Fibroblast of peridontal ligament (primary cell): ENCODE results near the gene CREM.
A peak's percentile ranks its signal among the peaks of the same experiment; 100 is the strongest.
"Not testable (repeated sequence)": the region's sequence is repeated elsewhere in the genome, so short reads cannot be mapped to it uniquely, and the experiment has no call there.

ENCODE experiments used
- DNase-seq: peaks from one replicate; pipeline ENCODE4 v3.0.0-alpha.2; 2010; ENCODE audit errors: extremely low read depth

Gene CREM

DNA sequence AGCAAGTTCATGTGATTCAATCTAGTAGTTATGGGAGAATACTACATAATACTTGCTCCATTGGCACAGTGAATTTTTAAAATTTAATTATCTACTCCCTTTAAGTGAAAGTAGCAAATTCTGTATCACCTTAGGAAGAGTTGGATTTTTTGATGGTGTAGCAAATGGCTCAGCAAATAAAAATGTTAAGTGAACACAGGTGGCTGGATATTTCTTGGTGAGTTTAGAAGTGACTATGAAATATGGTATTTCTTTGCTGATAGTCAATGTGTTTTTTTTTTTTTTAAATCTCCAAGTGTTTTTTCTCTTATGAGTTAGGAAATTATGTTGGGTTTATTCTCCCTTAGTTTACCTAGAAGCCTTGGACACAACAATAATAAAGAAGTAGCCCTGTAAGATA, 67.8 kb downstream of the CREM start:
- no peak for DNase-seq

DNA sequence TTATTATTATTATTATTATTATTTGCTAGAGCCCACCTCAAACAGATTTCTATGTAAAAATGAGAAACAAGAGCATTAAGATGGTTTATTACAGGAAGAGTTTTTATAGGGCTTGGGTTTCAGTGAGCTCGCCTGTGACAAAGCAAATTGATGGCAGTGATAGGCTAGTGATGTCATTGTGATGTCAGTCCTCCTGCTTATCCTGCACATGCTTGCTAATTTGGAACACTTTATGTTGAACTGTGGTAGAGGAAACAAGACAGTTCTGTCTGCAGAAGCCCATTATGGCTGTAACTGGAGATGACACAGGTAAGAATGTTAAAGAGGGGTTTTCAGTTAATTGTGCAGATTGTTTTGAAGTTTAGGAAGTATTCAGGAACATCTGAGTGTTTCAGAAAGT, 68.3 kb downstream of the CREM start:
- DNase-seq: peak; percentile 74

DNA sequence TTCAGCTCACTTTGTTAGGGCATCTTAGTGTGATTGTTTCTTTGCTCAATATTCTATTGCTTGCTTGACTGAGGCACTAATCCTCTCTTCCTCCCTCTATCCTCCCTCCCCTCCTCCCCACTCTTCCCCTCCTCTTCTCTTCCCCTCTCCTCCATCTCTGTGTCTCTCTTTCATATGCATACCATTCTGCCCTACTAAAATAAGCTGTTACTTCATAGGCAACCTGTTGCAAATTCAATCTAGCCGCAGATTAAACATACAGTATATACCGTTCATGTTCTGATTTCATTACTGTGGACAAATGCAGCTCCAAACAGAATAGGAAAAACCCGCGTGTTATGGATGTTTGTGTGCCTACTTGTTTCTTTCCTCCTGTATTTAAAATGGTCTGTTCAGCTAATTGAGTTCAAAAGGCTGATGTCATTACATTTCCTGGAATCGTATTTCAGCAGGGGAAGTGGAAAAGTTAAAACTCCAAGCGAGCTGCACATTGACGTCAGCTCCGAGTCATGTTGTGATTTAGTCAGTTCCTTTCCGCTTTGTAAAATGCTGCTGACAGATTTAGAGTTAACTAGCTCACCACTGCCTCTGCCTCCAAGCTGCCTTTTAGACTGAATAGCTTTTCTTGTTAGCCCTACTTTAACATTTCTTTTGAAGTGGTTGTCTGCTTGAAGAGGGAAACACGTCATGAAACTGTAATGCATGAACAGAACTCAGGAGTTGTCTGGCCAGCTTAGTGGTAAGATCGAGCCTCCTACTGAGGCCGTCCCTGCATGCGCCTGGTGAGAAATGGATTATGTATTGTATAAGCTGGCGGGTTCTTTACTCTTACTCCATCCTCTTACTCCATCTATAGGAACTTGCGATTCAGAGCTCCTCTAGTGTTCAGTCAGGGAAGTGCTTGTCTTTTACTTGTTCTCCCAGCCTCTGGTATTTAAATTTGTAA, 69.0 kb downstream of the CREM start:
- DNase-seq: peak; percentile 99

DNA sequence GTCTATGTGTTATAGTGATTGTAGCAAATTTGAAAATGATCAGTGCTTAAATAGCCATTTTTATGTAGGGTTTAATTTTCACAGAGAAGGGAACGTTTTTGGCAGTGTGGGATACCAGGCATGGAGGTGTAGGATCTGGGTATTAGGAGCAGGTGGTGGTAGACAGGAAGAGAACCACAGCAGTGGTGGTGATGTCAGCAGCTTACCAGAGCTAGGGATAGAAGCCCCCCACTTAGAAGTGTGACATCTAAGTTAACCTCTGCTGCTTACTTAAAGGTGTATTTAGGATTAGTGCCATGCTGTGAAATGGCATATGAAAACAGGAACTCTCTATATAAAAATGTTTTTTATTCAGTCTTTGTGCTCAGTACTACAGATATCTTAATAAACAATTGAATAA, 73.8 kb downstream of the CREM start:
- no peak for DNase-seq

DNA sequence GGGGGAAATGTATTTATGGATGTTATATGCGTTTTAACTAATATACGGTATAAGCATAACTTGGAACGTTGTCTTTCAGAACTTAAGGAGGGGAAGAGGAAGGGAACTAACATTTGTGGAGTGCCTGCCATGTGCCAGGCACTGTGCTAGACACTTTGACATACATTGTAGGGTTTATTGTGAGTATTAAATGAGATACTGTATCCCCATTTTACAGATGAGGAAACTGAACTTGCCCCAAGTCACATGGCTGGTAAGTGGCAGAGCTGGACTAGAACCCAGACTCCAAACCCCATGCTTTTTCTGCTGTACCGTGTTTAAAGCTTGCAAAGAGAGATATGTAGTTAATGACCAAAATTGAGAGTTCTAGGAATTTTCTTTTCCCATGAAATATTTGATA, 74.6 kb downstream of the CREM start:
- DNase-seq: no peak

DNA sequence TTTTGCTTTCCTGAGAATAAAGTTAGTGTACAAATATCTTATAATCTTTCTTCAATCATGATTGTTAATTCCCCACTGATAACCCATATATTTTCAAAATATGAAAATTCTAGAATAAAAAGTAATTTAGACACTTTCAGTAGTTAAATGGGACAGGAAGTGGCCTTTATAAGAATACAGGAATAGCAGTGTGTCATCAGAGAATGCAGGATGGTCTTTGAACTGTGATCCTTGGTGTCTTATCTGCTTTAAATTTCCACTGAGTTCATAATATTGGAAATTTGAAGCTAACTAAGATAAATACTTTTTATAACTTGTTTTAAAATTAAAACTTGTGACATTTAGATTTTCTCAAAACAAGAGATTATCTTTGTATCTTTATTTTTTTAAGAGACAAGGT, 75.4 kb downstream of the CREM start:
- no peak for DNase-seq

DNA sequence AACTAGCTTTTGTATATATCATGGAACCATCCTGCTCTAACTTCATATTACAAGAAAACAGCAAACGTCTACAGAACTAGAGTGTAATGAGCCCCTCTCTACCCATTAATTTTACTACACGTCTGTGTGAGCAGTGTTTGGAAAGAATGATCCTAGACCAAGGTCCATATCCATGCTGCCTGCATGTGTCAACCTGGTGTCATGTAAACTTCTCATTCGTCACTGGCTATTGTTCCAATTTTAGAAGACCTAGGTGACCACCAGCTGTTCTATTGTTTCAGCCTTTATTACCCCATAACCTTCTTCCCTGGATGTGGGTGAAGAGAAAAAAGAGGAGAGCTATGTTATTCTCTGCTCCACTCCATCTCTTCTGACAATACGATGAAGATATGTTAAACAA, 77.1 kb downstream of the CREM start:
- DNase-seq: no peak

DNA sequence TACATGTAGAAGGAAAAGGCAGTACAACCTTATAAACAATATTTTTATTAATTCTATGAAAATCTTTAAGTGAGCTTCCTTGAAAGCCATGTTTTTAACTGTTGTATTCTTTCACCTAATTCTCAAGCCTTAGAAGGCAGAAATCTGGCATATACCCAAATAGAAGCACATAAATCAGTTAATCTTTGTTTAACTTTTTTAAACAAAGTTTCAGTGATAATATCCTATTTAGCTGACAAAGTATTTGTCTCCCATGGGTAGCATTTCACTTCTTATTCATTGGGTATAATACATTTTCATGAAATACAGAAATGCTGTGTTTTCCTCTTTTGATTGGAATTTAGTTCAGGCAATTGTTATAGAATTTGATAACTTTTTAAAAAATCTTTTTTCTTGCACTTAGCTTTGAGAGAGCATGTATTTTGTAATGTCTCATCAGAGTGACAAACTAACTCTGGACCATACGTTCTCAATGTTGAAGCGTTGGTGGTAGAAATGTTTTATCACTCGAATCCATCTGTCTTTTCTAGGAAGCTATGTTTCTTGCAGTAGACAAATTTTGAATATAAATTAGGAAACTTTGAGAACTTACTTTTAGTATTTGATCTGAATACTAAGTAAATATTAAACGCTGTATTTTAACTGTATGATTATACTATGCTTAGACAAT, 78.1 kb downstream of the CREM start:
- no peak for DNase-seq

DNA sequence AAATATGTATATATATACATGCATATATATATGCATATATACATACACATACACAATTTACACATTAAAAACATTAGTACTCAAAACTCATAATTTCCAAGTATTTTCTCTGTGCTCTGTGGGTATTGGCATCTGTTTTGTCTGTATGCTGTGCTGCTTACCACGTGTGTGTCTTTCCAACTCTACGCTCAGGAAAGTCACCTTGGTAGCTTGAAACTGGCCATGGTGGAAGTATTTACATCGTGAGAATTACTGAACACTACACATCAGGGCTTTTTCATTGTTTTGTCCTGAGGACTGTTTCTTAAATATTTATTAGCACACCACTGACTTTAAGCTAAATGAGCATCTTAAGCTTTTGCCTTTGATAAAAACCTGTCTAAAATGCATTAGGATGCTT, 79.6 kb downstream of the CREM start:
- DNase-seq: no peak

DNA sequence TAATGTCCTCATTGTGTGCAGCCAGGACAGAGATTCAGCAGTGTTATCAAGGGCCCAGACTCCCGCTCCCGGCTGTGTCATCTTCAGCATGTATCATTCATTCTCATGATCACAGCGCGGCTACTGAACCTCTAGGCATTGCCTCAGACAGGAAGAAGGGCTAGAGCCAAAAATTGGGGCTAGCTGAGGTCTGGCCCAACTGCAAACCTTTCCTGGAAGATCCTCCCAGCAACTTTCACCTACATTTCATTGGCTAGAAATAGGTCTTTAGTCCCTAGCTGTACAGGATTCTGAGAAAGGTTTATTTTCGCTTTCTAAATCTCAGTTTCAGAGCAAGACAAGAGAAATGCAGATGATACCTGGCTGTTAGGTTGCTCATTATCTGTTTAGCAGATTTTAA, 81.9 kb downstream of the CREM start:
- no peak for DNase-seq

DNA sequence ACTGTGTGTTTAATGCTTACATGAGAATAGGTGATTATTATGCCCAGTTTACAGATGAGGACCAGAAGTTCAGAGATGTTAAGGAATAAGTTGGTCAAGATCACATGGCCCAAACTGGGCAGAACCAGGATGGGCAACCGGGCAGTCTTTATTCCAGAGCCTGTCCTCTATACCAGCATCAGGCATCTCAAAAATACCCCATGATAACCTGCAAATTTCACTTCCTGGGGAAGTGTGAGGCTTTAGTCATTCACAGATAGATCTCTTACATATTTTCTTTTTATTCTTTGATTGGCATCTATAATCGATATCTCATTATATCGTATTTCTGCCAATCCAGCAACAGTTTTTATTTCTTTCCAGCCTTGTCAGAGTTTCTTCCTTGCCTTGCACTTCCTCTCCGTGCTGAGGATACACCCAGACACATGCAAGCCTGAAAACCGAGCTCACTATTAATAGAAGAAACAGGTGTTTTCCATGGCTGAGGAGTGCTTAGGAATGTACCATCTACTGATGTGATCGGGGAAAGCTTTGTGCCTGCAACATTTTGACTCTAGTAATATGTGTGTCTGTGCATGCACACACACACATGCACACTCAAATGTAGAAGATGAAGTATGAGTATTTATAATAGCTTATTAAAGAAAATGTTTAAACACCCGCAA, 82.4 kb downstream of the CREM start:
- no peak for DNase-seq

DNA sequence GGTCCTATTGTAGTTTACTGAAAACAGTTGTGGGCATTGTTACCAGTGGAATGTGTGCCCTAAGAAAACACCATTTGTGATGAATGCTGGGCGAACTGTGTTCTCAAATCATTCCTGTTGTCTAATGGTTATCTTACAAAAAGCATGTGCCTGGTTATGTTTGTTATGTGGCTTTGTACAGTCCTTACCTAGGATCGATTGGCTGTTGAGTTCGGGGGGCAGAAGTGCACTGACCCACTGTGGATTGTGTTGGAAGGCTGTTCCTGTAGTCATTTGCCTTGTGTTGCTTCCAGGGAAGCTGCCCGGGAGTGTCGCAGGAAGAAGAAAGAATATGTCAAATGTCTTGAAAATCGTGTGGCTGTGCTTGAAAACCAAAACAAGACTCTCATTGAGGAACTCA, 84.3 kb downstream of the CREM start:
- no peak for DNase-seq

DNA sequence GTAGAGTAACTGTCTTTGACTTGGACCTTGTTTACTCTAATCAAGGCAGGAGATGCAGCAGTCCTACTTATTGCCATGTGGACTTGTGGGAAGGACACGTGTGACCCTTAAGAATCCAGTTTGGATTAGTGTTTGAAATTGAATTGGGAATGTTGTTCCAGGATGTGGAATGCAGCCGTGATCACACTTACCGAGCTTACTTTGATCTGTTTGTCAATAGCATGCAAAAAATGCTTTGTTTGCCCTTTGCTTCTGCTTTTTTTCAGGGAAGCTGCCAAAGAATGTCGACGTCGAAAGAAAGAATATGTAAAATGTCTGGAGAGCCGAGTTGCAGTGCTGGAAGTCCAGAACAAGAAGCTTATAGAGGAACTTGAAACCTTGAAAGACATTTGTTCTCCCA, 84.7 kb downstream of the CREM start:
- no peak for DNase-seq

DNA sequence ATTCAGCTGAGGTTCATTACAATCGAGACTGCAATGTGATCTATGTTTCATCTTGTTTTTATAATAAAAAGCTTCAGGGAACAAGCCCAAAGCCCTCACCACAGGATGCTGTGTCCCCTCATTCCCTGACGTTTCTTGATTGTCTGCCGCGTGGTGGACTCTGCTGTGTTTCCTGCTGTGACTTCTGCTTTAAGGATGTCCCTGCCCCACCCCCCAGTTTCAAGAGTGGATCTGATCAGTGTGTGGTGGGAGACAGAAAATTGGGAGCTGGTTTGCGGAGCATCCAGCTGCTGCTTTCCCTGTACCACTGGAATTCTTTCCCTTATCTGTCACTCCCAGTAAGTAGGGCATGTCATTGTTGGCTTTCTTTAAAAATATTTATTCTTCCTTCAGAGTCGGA, 86.2 kb downstream of the CREM start:
- DNase-seq: peak; percentile 38

DNA sequence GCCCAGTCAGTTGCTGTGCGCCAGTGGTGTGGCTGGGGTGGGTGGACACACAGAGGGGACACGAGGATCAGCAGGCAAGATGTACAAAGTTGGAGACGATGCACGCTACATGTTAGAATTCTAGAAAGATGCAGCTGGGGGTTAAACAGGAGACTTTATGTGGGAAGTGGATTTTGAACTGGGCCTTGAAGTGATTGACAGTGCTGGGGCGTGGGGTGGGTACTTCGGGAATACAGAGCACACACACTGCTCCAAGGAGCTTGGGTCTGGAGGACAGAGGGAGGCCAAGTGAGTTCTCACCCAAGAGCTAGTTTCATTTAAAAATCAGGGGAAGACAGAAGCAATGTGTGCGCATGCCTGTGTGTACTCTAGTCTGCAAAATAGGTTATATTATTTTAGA, 87.1 kb downstream of the CREM start:
- no peak for DNase-seq

DNA sequence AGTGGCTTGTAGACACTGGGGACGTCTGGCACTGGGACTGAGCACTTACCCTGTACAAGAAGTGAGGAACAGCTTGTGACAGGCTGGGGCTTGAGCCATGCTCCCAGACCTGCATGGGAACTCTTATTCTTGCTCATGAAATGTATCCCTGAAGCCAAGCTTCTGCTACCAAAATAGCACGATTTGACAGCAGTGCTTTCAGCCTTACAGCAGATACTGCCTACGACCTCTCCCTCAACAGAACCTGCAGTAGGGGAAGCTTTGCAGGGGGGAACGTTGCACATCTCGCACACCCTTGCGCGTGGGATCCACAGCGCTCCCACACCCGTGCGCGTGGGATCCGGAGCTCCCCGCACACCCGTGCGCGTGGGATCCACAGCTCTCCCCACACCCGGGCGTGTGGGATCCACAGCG, 88.0 kb downstream of the CREM start:
- no peak for DNase-seq

DNA sequence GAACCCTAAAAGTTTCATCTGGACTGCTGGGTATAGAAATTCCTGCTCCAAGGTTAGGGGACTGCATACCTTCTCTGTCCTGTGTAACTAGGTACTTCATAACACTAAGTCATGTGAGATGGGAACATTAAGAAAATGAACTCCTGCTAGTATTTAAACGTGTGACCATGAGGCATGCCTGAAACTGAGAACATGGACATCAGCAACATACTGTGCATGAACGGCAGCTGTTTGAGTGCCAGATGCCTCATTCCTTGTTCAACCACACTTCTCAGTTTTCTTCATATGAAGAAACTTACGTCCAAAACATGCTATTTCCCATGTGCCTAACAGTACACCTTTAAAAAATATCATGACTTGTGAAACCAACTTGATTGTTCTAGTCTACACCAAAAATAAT, 88.5 kb downstream of the CREM start:
- peak; percentile 21 for DNase-seq

DNA sequence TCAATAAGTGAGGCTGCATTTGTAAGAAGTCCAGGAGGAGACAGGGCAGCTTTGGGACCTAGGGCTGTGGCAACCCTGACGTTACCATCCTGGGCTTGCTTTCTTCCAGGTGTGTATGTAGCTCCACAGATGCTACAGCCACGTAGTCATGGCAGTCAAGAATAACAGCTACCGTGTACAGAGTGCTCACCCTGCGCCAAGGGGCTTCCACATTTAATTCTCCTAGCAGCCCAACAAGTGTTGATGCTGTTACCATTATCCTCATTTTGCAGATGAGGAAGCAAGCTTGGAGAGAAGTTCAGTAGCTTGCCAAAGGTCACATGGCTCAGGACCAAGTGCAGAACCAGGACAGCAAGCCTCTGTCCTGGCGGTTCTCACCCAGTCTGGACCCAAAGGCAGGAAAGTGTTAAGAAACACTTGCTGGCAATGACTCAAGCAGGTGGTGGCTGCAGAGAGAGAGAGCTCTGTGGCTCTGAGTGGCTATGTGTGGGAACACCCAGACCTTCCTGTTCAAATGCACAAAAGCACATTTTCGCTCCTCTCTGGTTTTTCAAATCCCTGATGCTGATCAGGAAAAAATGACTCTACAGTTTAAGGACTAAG, 89.8 kb downstream of the CREM start:
- DNase-seq: no peak

DNA sequence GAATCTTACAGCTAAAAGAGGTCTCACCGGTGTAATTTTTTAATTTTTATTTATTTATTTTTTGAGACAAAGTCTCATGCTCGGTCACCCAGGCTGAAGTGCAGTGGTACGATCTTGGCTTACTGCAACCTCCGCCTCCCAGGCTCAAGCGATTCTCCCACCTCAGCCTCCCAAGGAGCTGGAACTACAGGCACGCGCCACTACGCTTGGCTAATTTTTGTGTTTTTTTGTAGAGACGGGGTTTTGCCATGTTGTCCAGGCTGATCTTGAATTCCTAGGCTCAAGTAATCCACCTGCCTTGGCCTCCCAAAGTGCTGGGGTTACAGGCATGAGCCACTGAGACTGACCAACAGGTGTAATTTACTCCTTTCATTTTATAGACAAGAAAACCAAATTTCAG, 90.3 kb downstream of the CREM start:
- not testable (repeated sequence) for DNase-seq

DNA sequence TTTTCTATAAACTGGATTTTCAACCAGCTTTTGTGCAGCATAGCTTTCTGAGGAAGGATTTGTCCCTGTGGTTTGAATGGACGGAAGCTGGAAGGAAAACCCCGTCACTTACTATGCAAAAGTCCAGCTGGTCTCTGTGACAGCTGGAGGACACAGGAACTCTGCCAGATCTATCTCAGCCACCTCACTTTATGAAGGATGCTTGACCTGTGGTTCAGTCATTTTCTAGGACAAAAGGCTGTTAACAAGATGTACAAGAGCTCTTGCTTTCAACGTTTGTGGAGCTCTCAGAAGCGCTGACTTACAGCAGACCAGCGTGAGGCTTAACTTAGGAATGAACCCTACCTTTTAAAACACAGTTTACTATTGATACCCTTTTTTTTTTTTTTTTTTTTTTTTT, 90.8 kb downstream of the CREM start:
- DNase-seq: no peak

DNA sequence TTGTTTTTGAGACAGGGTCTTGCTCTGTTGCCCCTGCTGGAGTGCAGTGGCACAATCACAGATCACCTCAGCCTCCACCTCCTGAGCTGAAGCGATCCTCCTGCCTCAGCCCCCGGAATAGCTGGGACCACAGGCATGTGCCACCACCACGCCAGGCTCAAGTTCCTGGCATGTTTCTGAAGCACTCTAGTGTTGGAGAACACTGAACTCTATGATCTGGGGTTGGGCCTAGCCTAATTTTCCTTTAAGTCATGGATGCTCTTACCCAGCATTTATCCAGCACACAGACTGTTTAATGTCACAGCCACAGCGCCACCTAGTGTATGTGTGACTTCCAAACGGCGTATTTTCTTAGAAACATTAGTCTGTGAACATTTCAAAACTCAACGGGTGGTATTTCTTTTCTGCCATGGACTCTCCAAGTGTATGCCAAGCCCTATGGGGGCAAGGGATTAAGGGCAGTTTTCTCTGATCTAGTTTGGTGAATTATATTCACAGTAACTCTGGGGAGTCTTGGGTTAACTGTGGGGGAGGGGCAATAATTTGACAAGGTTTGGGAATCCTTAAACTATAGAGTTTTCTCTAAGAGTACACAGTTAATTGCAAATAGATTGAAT, 91.8 kb downstream of the CREM start:
- peak; percentile 96 for DNase-seq

DNA sequence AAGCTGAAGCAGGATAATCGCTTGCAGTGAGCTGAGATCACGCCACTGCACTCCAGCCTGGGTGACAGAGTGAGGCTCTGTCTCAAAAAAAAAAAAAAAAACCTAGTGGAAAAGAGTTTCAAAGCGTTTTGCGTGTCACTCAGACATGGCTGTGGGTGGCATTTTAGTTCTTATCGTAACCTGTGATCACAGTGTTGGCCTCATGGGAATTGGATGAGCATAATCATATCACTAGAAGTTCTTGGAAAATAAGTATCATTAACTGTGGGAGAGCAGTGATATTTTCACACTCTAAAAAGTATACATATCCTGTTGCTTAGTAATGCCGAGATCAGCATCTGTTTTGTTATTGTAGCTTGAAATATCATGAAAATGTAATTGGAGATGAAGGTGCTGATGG, 92.6 kb downstream of the CREM start:
- DNase-seq: no peak
